Activated CD8-positive, alpha-beta T cell treated with anti-CD3 and anti-CD28 coated beads for 36 hours (primary cell): Measurements from ENCODE around the gene LAMC3. TPM values are rescaled to one million over a fixed set of nuclear protein-coding genes. Genes with fewer than 3 reads are reported as not detected.

ENCODE experiments used
- ATAC-seq: fragments of 200-7000 bp; cut with Tn5 transposase; one replicate; pipeline ENCODE4 v1.10.0; 2021; ENCODE audit warnings: mild to moderate bottlenecking, moderate library complexity
- CTCF ChIA-PET: fragments of 350-600 bp; sonication (Branson Sonifier 250); formaldehyde crosslinking; loops from one replicate; lab custom pipeline; 2021; ENCODE audit warnings: antibody characterized with exemption; lab: Charles Lee
- POLR2A ChIA-PET: fragments of 350-600 bp; sonication (Branson Sonifier 250); formaldehyde crosslinking; loops from one replicate; lab custom pipeline; 2021; ENCODE audit warnings: antibody characterized with exemption; lab: Charles Lee
- DNase-seq: peaks from one replicate; pipeline ENCODE4 v3.0.0-alpha.2; 2020
- H3K27ac Mint-ChIP-seq: one replicate; pipeline ENCODE4 v1.8.0; 2021; ENCODE audit warnings: mild to moderate bottlenecking, mixed read lengths
- H3K27me3 Mint-ChIP-seq: one replicate; pipeline ENCODE4 v1.8.0; 2021; ENCODE audit warnings: mixed read lengths
- H3K36me3 Mint-ChIP-seq: one replicate; pipeline ENCODE4 v1.8.0; 2021; ENCODE audit warnings: low read depth, mixed read lengths
- H3K4me1 Mint-ChIP-seq: one replicate; pipeline ENCODE4 v1.8.0; 2021; ENCODE audit warnings: low read depth, mixed read lengths
- H3K4me3 Mint-ChIP-seq: one replicate; pipeline ENCODE4 v1.8.0; 2021; ENCODE audit warnings: mild to moderate bottlenecking, moderate library complexity, mixed read lengths
- H3K9me3 Mint-ChIP-seq: one replicate; pipeline ENCODE4 v1.8.0; 2021; ENCODE audit warnings: mixed read lengths
- intact Hi-C: fragments of 100-400 bp; cut with micrococcal nuclease; formaldehyde crosslinking; loops from one replicate; pipeline ENCODE4 v1.10.0; 2022
- total RNA-seq, 2 experiments: library from RNA; stranded (reverse); gene quantifications; one replicate each; pipeline ENCODE4 v1.2.3, GENCODE V29; 2021
- TF ChIP-seq, protein P1 (sequence below): fragments of 200-600 bp; IDR thresholded peaks from one replicate; pipeline ENCODE4 v1.8.0; 2022; ENCODE audit warnings: antibody characterized with exemption, mild to moderate bottlenecking

The LAMC3 gene
- total RNA-seq, 2 experiments from 2014 or later, result 0.09 to 0.43 TPM

DNA sequence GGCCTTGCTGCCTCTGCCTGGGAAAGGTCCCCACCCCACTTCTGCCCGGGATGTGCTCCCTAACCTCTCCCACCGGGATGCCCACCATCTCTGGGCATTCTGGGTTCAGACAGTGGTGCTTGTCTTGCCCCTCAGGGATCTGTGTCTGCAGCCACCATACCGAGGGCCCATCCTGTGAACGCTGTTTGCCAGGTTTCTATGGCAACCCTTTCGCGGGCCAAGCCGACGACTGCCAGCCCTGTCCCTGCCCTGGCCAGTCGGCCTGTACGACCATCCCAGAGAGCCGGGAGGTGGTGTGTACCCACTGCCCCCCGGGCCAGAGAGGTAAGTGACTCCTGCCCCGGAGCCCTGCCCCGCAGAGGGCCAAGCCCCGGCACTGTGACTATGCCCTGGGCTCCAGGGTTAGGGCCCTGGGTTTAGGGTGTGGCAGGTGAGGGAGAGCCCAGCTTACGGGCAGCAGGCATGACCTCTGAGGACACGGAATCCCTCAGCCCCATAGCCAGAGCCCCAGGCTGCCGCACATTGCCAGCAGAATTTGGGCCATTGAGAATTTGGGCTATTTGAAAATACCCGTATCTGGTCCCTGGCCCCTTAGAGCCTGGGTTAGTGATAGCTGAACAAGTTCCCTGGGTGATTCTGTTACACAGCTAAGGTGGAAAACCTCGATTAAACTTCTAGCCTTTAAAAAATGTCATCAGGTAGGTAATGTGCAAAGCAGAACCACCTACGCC is 52.1 kb downstream of the LAMC3 start:
- H3K9me3 Mint-ChIP-seq, result no peaks in the 10 kb centered on the region

DNA sequence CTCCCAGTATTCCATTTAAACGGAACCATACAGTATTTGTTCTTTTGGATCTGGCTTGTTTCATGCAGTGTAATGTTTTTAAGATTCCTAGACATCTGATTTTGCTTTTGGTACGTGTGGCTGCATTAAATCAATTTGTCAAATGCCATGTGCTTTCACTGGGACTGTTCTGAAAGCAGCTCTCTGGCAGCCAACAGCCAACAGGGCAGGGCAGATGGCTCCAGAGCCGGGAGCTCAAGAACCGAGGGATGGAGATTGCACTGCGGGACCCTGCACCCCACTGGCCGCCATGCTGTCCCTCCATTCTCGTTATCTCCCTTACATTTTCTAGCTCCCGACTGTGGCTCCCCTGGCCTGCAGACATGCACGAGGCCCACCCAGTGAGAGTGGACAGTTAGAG is 54.0 kb downstream of the LAMC3 start:
- intact Hi-C loops, result no loop called here
- no peak overlapping the region for H3K4me3 Mint-ChIP-seq
- DNase-seq, result no peak
- no peaks in the 10 kb centered on the region for H3K27me3 Mint-ChIP-seq
- no peaks in the 10 kb centered on the region for H3K9me3 Mint-ChIP-seq
- no peaks in the 10 kb centered on the region for H3K4me1 Mint-ChIP-seq
- TF ChIP-seq, protein P1, sequence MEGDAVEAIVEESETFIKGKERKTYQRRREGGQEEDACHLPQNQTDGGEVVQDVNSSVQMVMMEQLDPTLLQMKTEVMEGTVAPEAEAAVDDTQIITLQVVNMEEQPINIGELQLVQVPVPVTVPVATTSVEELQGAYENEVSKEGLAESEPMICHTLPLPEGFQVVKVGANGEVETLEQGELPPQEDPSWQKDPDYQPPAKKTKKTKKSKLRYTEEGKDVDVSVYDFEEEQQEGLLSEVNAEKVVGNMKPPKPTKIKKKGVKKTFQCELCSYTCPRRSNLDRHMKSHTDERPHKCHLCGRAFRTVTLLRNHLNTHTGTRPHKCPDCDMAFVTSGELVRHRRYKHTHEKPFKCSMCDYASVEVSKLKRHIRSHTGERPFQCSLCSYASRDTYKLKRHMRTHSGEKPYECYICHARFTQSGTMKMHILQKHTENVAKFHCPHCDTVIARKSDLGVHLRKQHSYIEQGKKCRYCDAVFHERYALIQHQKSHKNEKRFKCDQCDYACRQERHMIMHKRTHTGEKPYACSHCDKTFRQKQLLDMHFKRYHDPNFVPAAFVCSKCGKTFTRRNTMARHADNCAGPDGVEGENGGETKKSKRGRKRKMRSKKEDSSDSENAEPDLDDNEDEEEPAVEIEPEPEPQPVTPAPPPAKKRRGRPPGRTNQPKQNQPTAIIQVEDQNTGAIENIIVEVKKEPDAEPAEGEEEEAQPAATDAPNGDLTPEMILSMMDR, result no peak
- ATAC-seq, result no peak
- ChIA-PET CTCF (interaction anchor here (0.6 to 1.5 kb wide), 3 partner anchors 16 to 274 kb away, joined by 3 read pairs; no protein-coding TSS in a partner anchor), POLR2A (interaction anchor here (1.4 kb wide), 1 partner anchor 35 kb away, joined by 3 read pairs; no protein-coding TSS in a partner anchor)
- no peaks in the 10 kb centered on the region for H3K36me3 Mint-ChIP-seq
- H3K27ac Mint-ChIP-seq, result no peak overlapping the region

More for the DNA sequence above, 52.1 kb downstream of the LAMC3 start:
- no peak for ATAC-seq
- TF ChIP-seq, protein P1, result no peak
- no peak for DNase-seq
- ChIA-PET POLR2A (no interaction called here), CTCF (interaction anchor here (0.9 to 1.2 kb wide), 2 partner anchors 15 to 289 kb away, joined by 3 read pairs; no protein-coding TSS in a partner anchor)
- intact Hi-C loops, result no loop called here
- H3K36me3 Mint-ChIP-seq, result no peaks in the 10 kb centered on the region
- no peaks in the 10 kb centered on the region for H3K27me3 Mint-ChIP-seq
- no peaks in the 10 kb centered on the region for H3K4me1 Mint-ChIP-seq
- no peak overlapping the region for H3K4me3 Mint-ChIP-seq
- H3K27ac Mint-ChIP-seq, result no peak overlapping the region

DNA sequence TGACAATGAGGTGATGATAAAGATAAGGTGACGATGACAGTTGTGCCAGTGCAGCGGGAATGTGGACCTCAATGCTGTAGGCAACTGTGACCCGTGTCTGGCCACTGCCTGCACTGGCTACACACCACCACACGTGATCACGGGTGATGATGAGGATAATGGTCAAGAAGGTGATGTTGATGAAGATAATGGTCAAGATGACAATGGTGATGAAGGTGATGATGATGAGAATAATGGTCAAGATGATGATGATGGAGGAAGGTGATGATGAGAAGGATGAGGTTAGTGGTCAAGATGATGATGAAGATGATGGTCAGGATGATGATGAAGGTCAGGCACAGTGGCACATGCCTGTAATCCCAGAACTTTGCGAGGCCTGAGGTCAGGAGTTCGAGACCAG is 56.6 kb downstream of the LAMC3 start:
- no peaks in the 10 kb centered on the region for H3K4me1 Mint-ChIP-seq
- TF ChIP-seq, protein P1, result no peak
- intact Hi-C loops, result no loop called here
- no peak overlapping the region for H3K4me3 Mint-ChIP-seq
- CTCF ChIA-PET, result no interaction called here
- H3K27ac Mint-ChIP-seq, result no peak overlapping the region
- ATAC-seq (no peak), DNase-seq (no peak)
- no peaks in the 10 kb centered on the region for H3K27me3 Mint-ChIP-seq
- H3K36me3 Mint-ChIP-seq, result no peaks in the 10 kb centered on the region
- H3K9me3 Mint-ChIP-seq, result no peaks in the 10 kb centered on the region
- POLR2A ChIA-PET, result no interaction called here

DNA sequence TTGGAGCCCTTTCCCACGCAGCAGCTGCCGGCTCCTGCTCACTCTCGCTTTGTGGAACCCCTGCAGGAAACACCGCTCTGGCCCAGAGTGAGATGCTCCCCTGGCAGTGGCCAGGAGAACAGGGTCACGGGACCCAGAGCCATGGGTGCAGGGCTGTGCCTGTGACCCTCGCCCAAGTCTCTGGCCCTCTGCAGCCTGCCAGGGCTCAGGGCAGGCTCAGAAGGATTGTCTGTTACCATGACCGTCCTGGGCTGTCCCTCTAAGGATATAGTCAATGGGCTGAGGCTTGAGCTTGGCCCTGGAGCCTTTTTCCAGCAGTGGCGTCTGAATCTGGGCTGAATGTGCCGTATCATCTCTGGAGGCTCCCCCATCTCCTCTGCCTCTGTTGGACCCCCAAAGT is 58.7 kb downstream of the LAMC3 start:
- Mint-ChIP-seq H3K4me3 (no peak overlapping the region), H3K9me3 (no peaks in the 10 kb centered on the region), H3K27me3 (no peaks in the 10 kb centered on the region), H3K4me1 (no peaks in the 10 kb centered on the region), H3K36me3 (no peaks in the 10 kb centered on the region), H3K27ac (no peak overlapping the region)
- DNase-seq (no peak), ATAC-seq (no peak)
- intact Hi-C loops, result no loop called here
- TF ChIP-seq, protein P1, result no peak
- CTCF ChIA-PET, result no interaction called here
- POLR2A ChIA-PET, result no interaction called here

DNA sequence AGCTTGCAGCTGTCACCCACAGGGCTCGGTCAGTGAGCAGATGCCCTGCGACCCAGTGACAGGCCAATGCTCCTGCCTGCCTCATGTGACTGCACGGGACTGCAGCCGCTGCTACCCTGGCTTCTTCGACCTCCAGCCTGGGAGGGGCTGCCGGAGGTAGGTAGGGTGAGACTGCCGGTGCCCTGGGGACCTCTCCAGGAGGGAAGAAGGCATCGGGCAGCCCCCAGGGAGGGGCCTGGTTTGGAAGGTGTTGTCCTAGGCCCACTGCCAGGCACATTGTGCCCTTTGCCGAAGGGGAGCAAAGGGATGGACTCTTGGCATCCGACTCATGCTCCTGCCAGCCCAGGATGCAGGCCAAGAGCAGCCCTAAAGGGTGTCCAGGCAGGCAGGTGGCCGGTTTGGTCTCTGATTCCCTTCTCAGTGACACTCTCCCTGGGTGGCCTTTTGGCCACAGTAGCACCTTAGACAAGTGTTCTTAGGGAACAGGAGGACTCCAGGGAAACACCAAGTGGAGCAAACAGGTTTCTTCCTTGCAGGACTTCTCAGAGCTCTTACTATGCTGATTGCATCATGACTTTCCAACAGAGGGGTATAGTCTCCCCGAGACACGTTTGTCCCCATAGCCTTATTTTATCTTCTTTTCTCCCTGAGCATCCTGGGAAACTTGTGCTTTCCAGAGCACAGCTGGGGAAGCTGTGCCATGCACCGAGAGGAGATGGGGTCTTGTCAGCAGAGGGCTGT is 59.3 kb downstream of the LAMC3 start:
- ATAC-seq (no peak), DNase-seq (no peak)
- TF ChIP-seq, protein P1, result no peak
- POLR2A ChIA-PET, result interaction anchor here (0.8 kb wide), 1 partner anchor 9 kb away, joined by 3 read pairs; no protein-coding TSS in a partner anchor
- CTCF ChIA-PET, result no interaction called here
- H3K4me3 Mint-ChIP-seq, result no peak overlapping the region
- no peaks in the 10 kb centered on the region for H3K4me1 Mint-ChIP-seq
- H3K27ac Mint-ChIP-seq, result no peak overlapping the region
- no peaks in the 10 kb centered on the region for H3K27me3 Mint-ChIP-seq
- H3K9me3 Mint-ChIP-seq, result no peaks in the 10 kb centered on the region
- intact Hi-C loops, result no loop called here
- H3K36me3 Mint-ChIP-seq, result no peaks in the 10 kb centered on the region
